Stomach (tissue), 9 donors: ENCODE measurements around the gene ZNF679. TPM values are rescaled to one million over a fixed set of nuclear protein-coding genes. Genes with fewer than 3 reads are reported as not detected.
"Not testable (repeated sequence)": the region's sequence is repeated elsewhere in the genome, so short reads cannot be mapped to it uniquely, and the experiment has no call there.

Experiments
- DNase-seq, 2 donors: peaks; one replicate each; pipeline versions ENCODE4 v3.0.0 to v3.0.0-alpha.2; 2013 to 2019
- H3K27ac ChIP-seq, 5 donors: fragments of 200-600 bp in 4 of 5; sonication (generic) in 4 of 5; one replicate each; pipeline ENCODE4 v1.5.1; 2013 to 2019; ENCODE audit warnings: mild to moderate bottlenecking in 1 of 5, moderate library complexity in 1 of 5
- H3K27me3 ChIP-seq, 3 donors: fragments of 200-600 bp; sonication (generic); one replicate each; pipeline ENCODE4 v1.5.1; 2017 to 2019; ENCODE audit warnings: mixed run types in 1 of 3
- H3K36me3 ChIP-seq, 4 donors: fragments of 200-600 bp; sonication (generic); 1 replicate in 3 of 4; 2 replicates in 1 of 4; pipeline ENCODE4 v1.5.1; 2016 to 2019
- H3K4me1 ChIP-seq, 4 donors: fragments of 200-600 bp; sonication (generic); one replicate each; pipeline ENCODE4 v1.5.1; 2016 to 2019
- H3K4me3 ChIP-seq, 4 donors: fragments of 200-600 bp; sonication (generic) in 3 of 4; one replicate each; pipeline ENCODE4 v1.5.1; 2016 to 2019; ENCODE audit warnings: mild to moderate bottlenecking in 1 of 4
- H3K9me3 ChIP-seq, 4 donors: fragments of 200-600 bp; sonication (generic); one replicate each; pipeline ENCODE4 v1.5.1; 2016 to 2019
- CTCF ChIP-seq, 7 experiments: fragments of 450-650 bp in 4 of 7; fragments of 200-600 bp in 3 of 7; sonication (generic) in 3 of 7; IDR thresholded peaks; one replicate each; pipeline ENCODE4 v1.5.1; 2016 to 2019; ENCODE audit warnings: antibody characterized with exemption in 7 of 7, control low read depth in 2 of 7, mild to moderate bottlenecking in 1 of 7
- EP300 ChIP-seq: sonication (generic); formaldehyde crosslinking; IDR thresholded peaks from one replicate; pipeline ENCODE4 v1.6.1; 2017; ENCODE audit warnings: antibody characterized with exemption
- POLR2A ChIP-seq, 4 donors: fragments of 450-650 bp; IDR thresholded peaks; one replicate each; pipeline ENCODE4 v1.6.1; 2016; ENCODE audit warnings: antibody characterized with exemption in 4 of 4, control low read depth in 2 of 4, mild to moderate bottlenecking in 1 of 4, moderate library complexity in 1 of 4
- POLR2AphosphoS5 ChIP-seq, 3 donors: sonication (generic); formaldehyde crosslinking; IDR thresholded peaks; one replicate each; pipeline ENCODE4 v1.6.1; 2016; ENCODE audit warnings: antibody characterized with exemption in 3 of 3
- WGBS, 5 donors: extraction: QIAGEN DNeasy Blood & Tissue Kit in 3 of 5; methylation state at CpG; one replicate each; pipeline versions ENCODE4 v1.1.5 to v1.1.7; 2013 to 2018; 5-methylcytosine and 5-hydroxymethylcytosine counted together
- intact Hi-C: fragments of 100-400 bp; cut with DNase I; formaldehyde crosslinking; loops from one replicate; pipeline ENCODE4 v1.15.1; 2023; ENCODE audit warnings: low total_unique reads
- polyA plus RNA-seq, 3 donors: library from polyadenylated mRNA; stranded (reverse); fragments of 200-250 nt; gene quantifications; one replicate each; pipeline ENCODE4 v1.2.3, GENCODE V29; 2013
- total RNA-seq, 5 donors: library from RNA; depleted of rRNA; stranded (reverse); fragments of >200 nt; gene quantifications; one replicate each; pipeline versions ENCODE4 v1.1.0 to v1.2.3, GENCODE V29; 2014 to 2016
- donor health status: healthy with polysubstance abuse.
- donor health status: Bipolar disorder and iron deficiency.
- donor health status: healthy.

Gene ZNF679
- total and polyA plus RNA-seq, 8 donors = not detected

GRCh38 chr7:64312826-64313225 is 84.6 kb downstream of the ZNF679 start:
- Histone ChIP-seq H3K36me3 (no peaks in the 10 kb centered on the region), H3K4me1 (peaks cover 6 to 30% (median 19%) of the 10 kb centered on the region in 4 donors), H3K27ac (peak overlapping the region in 2 of 5 donors; percentile 76 to 82), H3K4me3 (no peak overlapping the region), H3K27me3 (no peaks in the 10 kb centered on the region), H3K9me3 (no peaks in the 10 kb centered on the region)
- no peak for DNase-seq
- WGBS, 5 donors = 30 to 80% (median 60%) methylated on average over 2 of the region's 2 CpGs
- no peak for TF ChIP-seq POLR2A (IDR thresholded peaks at IDR 0.05)
- no peak for TF ChIP-seq EP300
- TF ChIP-seq POLR2AphosphoS5 (IDR thresholded peaks at IDR 0.05) = no peak
- no peak for TF ChIP-seq CTCF (IDR thresholded peaks at IDR 0.05)
- intact Hi-C loops = no loop called here

- Histone ChIP-seq H3K36me3 (no peaks in the 10 kb centered on the region), H3K27me3 (no peaks in the 10 kb centered on the region), H3K9me3 (no peaks in the 10 kb centered on the region), H3K4me3 (peak within 1 kb of the TSS; percentile 68 to 86 (median 78)), H3K27ac (peak within 1 kb of the TSS; percentile 72 to 86 (median 80)), H3K4me1 (peaks cover 6 to 27% (median 17%) of the 10 kb centered on the region in 4 donors)
- intact Hi-C loops = no loop called here
- WGBS, 5 donors = 0 to 1% (median 0%) methylated on average over 28 to 33 of the region's 33 CpGs
- TF ChIP-seq POLR2A (IDR thresholded peaks at IDR 0.05) (peak in 1 of 4 donors; percentile 21), EP300 (no peak), CTCF (IDR thresholded peaks at IDR 0.05) (no peak), POLR2AphosphoS5 (IDR thresholded peaks at IDR 0.05) (peak; percentile 46 to 76 (median 66))
- peak; percentile 89 to 97 for DNase-seq
Observed at GRCh38 chr7:64313740-64314491, 85.6 kb downstream of the ZNF679 start, which contains the start of gene ZNF736. ZNF736 (plus strand) TSS chr7:64313961; CDS start chr7:64314151, 190 bp downstream.

DNA sequence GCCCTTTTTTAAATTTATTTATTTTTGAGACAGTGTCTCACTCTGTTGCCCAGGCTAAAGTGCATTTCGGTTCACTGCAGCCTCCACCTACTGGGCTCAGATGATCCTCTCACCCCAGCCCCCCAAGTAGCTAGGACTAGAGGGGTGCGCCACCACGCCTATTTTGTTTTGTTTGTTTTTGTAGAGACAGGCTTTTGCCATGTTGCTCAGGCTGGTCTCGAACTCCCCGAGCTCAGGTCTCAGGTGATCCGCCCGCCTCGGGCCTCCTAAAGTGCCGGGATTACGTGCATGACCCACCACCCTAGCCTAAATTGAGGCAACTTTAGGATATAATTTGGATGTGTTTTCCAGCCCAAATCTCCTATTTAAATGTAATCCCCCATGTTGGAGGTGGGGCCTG is 86.3 kb downstream of the ZNF679 start:
- Histone ChIP-seq H3K4me1 (peaks cover 6 to 27% (median 17%) of the 10 kb centered on the region in 4 donors), H3K9me3 (no peaks in the 10 kb centered on the region), H3K27me3 (no peaks in the 10 kb centered on the region), H3K27ac (peak overlapping the region in 4 of 5 donors; percentile 76 to 86 (median 81)), H3K4me3 (peak overlapping the region; percentile 68 to 86 (median 78)), H3K36me3 (no peaks in the 10 kb centered on the region)
- peak in 1 of 2 donors; percentile 40 for DNase-seq
- 10 to 30% (median 16%) methylated on average over 9 to 10 of the region's 10 CpGs for WGBS, 5 donors
- intact Hi-C loops = no loop called here
- TF ChIP-seq EP300 = no peak

GRCh38 chr7:64316031-64316742 is 87.9 kb downstream of the ZNF679 start:
- DNase-seq, H3K4me3 ChIP-seq, H3K27ac ChIP-seq, intact Hi-C loops, H3K9me3 ChIP-seq, H3K36me3 ChIP-seq, H3K27me3 ChIP-seq: not testable (repeated sequence)
- peaks cover 6 to 27% (median 17%) of the 10 kb centered on the region in 4 donors for H3K4me1 ChIP-seq
- 29 to 70% (median 48%) methylated on average over 1 of the region's 1 CpG for WGBS, 5 donors

Other genes with a start within 250 kb of the ZNF679 start
- gene ZNF722, start 229.6 kb upstream of the ZNF679 start, total RNA-seq = not detected
- not detected for gene ZNF722, start 229.6 kb upstream of the ZNF679 start, polyA plus RNA-seq
- 1 to 10 TPM in 2 of 5 donors, not detected in 3; 1.3 to 8.4 TPM for gene ZNF727, start 183.0 kb upstream of the ZNF679 start, total RNA-seq
- not detected for gene ZNF727, start 183.0 kb upstream of the ZNF679 start, polyA plus RNA-seq
- not detected for gene ZNF735, start 21.3 kb upstream of the ZNF679 start, total RNA-seq
- not detected for gene ZNF735, start 21.3 kb upstream of the ZNF679 start, polyA plus RNA-seq
- 10 to 100 TPM in 3 of 5 donors, 1 to 10 TPM in 2; 4.0 to 50.7 (median 15.6) TPM for gene ZNF736, start 85.5 kb downstream of the ZNF679 start, total RNA-seq
- gene ZNF736, start 85.5 kb downstream of the ZNF679 start, polyA plus RNA-seq = 1 to 10 TPM in 2 of 3 donors, under 1 TPM in 1; 0.46 to 3.0 (median 1.4) TPM